H9 (cell line): ENCODE measurements around the gene B4GALNT1. TPM values are rescaled to one million over a fixed set of nuclear protein-coding genes. Genes with fewer than 3 reads are reported as not detected.

Source experiments
- DNase-seq: peaks from one replicate; pipeline ENCODE4 v3.0.0-alpha.2; 2017
- H2AFZ ChIP-seq: one replicate; pipeline ENCODE4 v1.6.1; 2013; ENCODE audit warnings: mild to moderate bottlenecking, low read length, control low read depth, moderate library complexity
- H2AK5ac ChIP-seq: 2 replicates; pipeline ENCODE4 v1.6.1; 2013; ENCODE audit warnings: low read length, control low read depth, mixed read lengths; ENCODE audit not compliant: insufficient read length
- H2BK120ac ChIP-seq: one replicate; pipeline ENCODE4 v1.6.1; 2013; ENCODE audit warnings: low read depth, mild to moderate bottlenecking, low read length, control low read depth, inconsistent platforms; ENCODE audit not compliant: poor library complexity, severe bottlenecking
- H2BK12ac ChIP-seq: 2 replicates; pipeline ENCODE4 v1.6.1; 2013; ENCODE audit warnings: low read length, control low read depth, mixed read lengths, low read depth; ENCODE audit not compliant: insufficient read length
- H2BK15ac ChIP-seq: 2 replicates; pipeline ENCODE4 v1.6.1; 2013; ENCODE audit warnings: low read depth, low read length, control low read depth
- H2BK20ac ChIP-seq: one replicate; pipeline ENCODE4 v1.6.1; 2013; ENCODE audit warnings: low read depth, mild to moderate bottlenecking, low read length, control low read depth, inconsistent platforms; ENCODE audit not compliant: poor library complexity, severe bottlenecking
- H2BK5ac ChIP-seq: 2 replicates; pipeline ENCODE4 v1.6.1; 2013; ENCODE audit warnings: low read length, control low read depth, mixed read lengths; ENCODE audit not compliant: insufficient read length
- H3K14ac ChIP-seq: 2 replicates; pipeline ENCODE4 v1.6.1; 2013; ENCODE audit warnings: low read length, control low read depth; ENCODE audit not compliant: insufficient read depth
- H3K18ac ChIP-seq: 2 replicates; pipeline ENCODE4 v1.6.1; 2013; ENCODE audit warnings: low read depth, mild to moderate bottlenecking, mixed read lengths, low read length, control low read depth; ENCODE audit not compliant: insufficient read length
- H3K23ac ChIP-seq: 2 replicates; pipeline ENCODE4 v1.6.1; 2013; ENCODE audit warnings: low read length, control low read depth, mixed read lengths, low read depth; ENCODE audit not compliant: insufficient read length
- H3K23me2 ChIP-seq: 2 replicates; pipeline ENCODE4 v1.6.1; 2013; ENCODE audit warnings: low read depth, mild to moderate bottlenecking, mixed read lengths, low read length, control low read depth; ENCODE audit not compliant: insufficient read length, poor library complexity, severe bottlenecking
- H3K27ac ChIP-seq: 2 replicates; pipeline ENCODE4 v1.5.1; 2013; ENCODE audit warnings: low read length, control low read depth, mixed read lengths, low read depth; ENCODE audit not compliant: insufficient read length
- H3K27me3 ChIP-seq: 2 replicates; pipeline ENCODE4 v1.6.1; 2013; ENCODE audit warnings: low read length, control low read depth, inconsistent platforms; ENCODE audit not compliant: insufficient read depth
- H3K4ac ChIP-seq: 2 replicates; pipeline ENCODE4 v1.6.1; 2013; ENCODE audit warnings: low read depth, mild to moderate bottlenecking, control low read depth, inconsistent platforms, low read length, moderate library complexity
- H3K4me1 ChIP-seq: 2 replicates; pipeline ENCODE4 v1.6.1; 2013; ENCODE audit warnings: low read length, control low read depth, inconsistent platforms; ENCODE audit not compliant: insufficient read depth
- H3K4me2 ChIP-seq: 2 replicates; pipeline ENCODE4 v1.6.1; 2013; ENCODE audit warnings: low read length, control low read depth, mixed read lengths; ENCODE audit not compliant: insufficient read length, insufficient read depth
- H3K56ac ChIP-seq: 2 replicates; pipeline ENCODE4 v1.6.1; 2013; ENCODE audit warnings: low read depth, mild to moderate bottlenecking, mixed read lengths, low read length, control low read depth; ENCODE audit not compliant: insufficient read length
- H3K79me1 ChIP-seq: 2 replicates; pipeline ENCODE4 v1.6.1; 2013; ENCODE audit warnings: low read depth, mild to moderate bottlenecking, moderate library complexity, low read length, control low read depth, inconsistent platforms; ENCODE audit not compliant: insufficient read depth, poor library complexity, severe bottlenecking
- H3K79me2 ChIP-seq: 2 replicates; pipeline ENCODE4 v1.6.1; 2013; ENCODE audit warnings: low read length, control low read depth, inconsistent platforms; ENCODE audit not compliant: insufficient read depth
- H3K9ac ChIP-seq: 2 replicates; pipeline ENCODE4 v1.6.1; 2013; ENCODE audit warnings: low read length, control low read depth, mixed read lengths; ENCODE audit not compliant: insufficient read length; ENCODE audit errors: extremely low read depth
- H3K9me3 ChIP-seq: one replicate; pipeline ENCODE4 v1.6.1; 2013; ENCODE audit warnings: low read depth, low read length, inconsistent platforms; ENCODE audit not compliant: control insufficient read depth
- H3T11ph ChIP-seq: one replicate; pipeline ENCODE4 v1.6.1; 2013; ENCODE audit warnings: mild to moderate bottlenecking, low read length, control low read depth, inconsistent platforms
- H4K20me1 ChIP-seq: one replicate; pipeline ENCODE4 v1.6.1; 2013; ENCODE audit not compliant: control insufficient read depth, insufficient read length, insufficient read depth
- H4K5ac ChIP-seq: 2 replicates; pipeline ENCODE4 v1.6.1; 2013; ENCODE audit warnings: low read depth, mild to moderate bottlenecking, mixed read lengths, low read length, control low read depth; ENCODE audit not compliant: insufficient read length
- H4K8ac ChIP-seq: replicated peaks from 2 replicates; pipeline ENCODE4 v1.6.1; 2013; ENCODE audit warnings: low read length, control low read depth, mixed read lengths, low read depth; ENCODE audit not compliant: insufficient read length
- H4K91ac ChIP-seq: 2 replicates; pipeline ENCODE4 v1.6.1; 2013; ENCODE audit warnings: low read depth, mild to moderate bottlenecking, moderate library complexity, mixed read lengths, low read length, control low read depth; ENCODE audit not compliant: insufficient read length
- H3K27ac Mint-ChIP-seq, 3 experiments: 2 replicates in 2 of 3; 3 replicates in 1 of 3; pipeline ENCODE4 v1.8.0; 2020 to 2021; ENCODE audit warnings: mixed read lengths in 3 of 3, mild to moderate bottlenecking in 1 of 3, moderate library complexity in 1 of 3
- H3K27me3 Mint-ChIP-seq: 2 replicates; pipeline ENCODE4 v1.8.0; 2021; ENCODE audit warnings: low read depth, mild to moderate bottlenecking, moderate library complexity, mixed read lengths
- H3K36me3 Mint-ChIP-seq, 3 experiments: 2 replicates in 2 of 3; 3 replicates in 1 of 3; pipeline ENCODE4 v1.8.0; 2020 to 2021; ENCODE audit warnings: low read depth in 3 of 3, mixed read lengths in 3 of 3; ENCODE audit not compliant: insufficient read depth in 1 of 3
- H3K4me1 Mint-ChIP-seq, 2 experiments: 2 replicates each; pipeline ENCODE4 v1.8.0; 2020; ENCODE audit warnings: mixed read lengths in 2 of 2
- H3K4me3 Mint-ChIP-seq, 2 experiments: 2 replicates in 1 of 2; 3 replicates in 1 of 2; pipeline ENCODE4 v1.8.0; 2020 to 2021; ENCODE audit warnings: mild to moderate bottlenecking in 2 of 2, mixed read lengths in 2 of 2, moderate library complexity in 1 of 2
- H3K9me3 Mint-ChIP-seq, 2 experiments: 2 replicates in 1 of 2; 3 replicates in 1 of 2; pipeline ENCODE4 v1.8.0; 2020; ENCODE audit warnings: mild to moderate bottlenecking in 2 of 2, mixed read lengths in 2 of 2, moderate library complexity in 1 of 2
- WGBS: extraction: QIAGEN DNeasy Blood & Tissue Kit; methylation state at CpG from one replicate; pipeline ENCODE4 v1.1.7; 2013; ENCODE audit warnings: missing lambda C conversion rate, low lambda C conversion rate, mixed read lengths; ENCODE audit not compliant: insufficient read length; ENCODE audit errors: extremely low coverage; 5-methylcytosine and 5-hydroxymethylcytosine counted together
- total RNA-seq: library from RNA; stranded (reverse); gene quantifications from 2 replicates; pipeline ENCODE4 v1.2.1, GENCODE V29; 2021
- TF ChIP-seq, protein P1 (sequence below): fragments of 200-600 bp; sonication (generic); conservative IDR thresholded peaks from 3 replicates; pipeline ENCODE4 v1.8.0; 2021; ENCODE audit warnings: antibody characterized with exemption, mild to moderate bottlenecking

B4GALNT1 gene
- total RNA-seq, 1 experiment from 2014 or later = 2.3 TPM

DNA sequence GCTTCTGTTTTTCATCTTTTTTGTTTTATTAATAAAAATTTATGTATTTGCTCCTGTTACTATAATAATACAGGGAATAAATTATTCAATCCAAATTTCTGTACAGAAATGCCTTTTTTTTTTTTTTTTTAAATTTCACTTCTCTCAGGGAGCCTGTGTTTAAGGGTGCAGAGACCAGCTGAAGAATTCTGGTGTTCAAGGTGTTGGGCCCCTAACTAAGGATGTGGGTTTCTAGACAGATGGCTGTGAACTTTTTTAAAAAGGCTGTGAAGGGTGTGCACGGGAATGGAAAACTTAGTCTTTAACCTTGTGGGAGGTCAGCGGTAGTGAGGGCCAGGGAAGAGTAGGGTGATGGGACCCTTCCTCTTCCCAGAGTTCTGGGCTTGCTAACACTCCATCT lies 29.7 kb downstream of the B4GALNT1 start:
- Histone ChIP-seq H4K8ac (no peak overlapping the region), H2BK15ac (no peak overlapping the region), H3K79me1 (no peaks in the 10 kb centered on the region), H2AK5ac (no peak overlapping the region), H3K14ac (no peak overlapping the region), H3K23me2 (peaks cover 14% of the 10 kb centered on the region), H2BK20ac (no peak overlapping the region), H3K4me2 (peak overlapping the region; percentile 89), H3T11ph (no peak overlapping the region), H2BK12ac (no peak overlapping the region), H4K20me1 (no peaks in the 10 kb centered on the region), H3K79me2 (no peaks in the 10 kb centered on the region), H3K9me3 (no peaks in the 10 kb centered on the region), H3K9ac (no peak overlapping the region), H3K4ac (no peak overlapping the region), H3K56ac (no peak overlapping the region), H2BK5ac (no peak overlapping the region), H2BK120ac (no peak overlapping the region), H3K4me1 (peaks cover 3% of the 10 kb centered on the region), H3K23ac (no peak overlapping the region), H4K91ac (no peak overlapping the region), H2AFZ (no peak overlapping the region), H4K5ac (no peak overlapping the region), H3K27me3 (no peaks in the 10 kb centered on the region), H3K27ac (no peak overlapping the region), H3K18ac (no peak overlapping the region)
- Mint-ChIP-seq H3K4me1 (peaks cover 19 to 22% of the 10 kb centered on the region in 2 experiments), H3K27me3 (no peaks in the 10 kb centered on the region), H3K36me3 (peaks cover 12 to 59% (median 40%) of the 10 kb centered on the region in 3 experiments), H3K4me3 (peak overlapping the region in 1 of 2 experiments; percentile 90; a peak in 1 of 5 replicates), H3K27ac (peak overlapping the region in 2 of 3 experiments; percentile 73 to 94; a peak in 3 of 7 replicates), H3K9me3 (no peaks in the 10 kb centered on the region; a peak in 1 of 5 replicates)
- TF ChIP-seq, protein P1, sequence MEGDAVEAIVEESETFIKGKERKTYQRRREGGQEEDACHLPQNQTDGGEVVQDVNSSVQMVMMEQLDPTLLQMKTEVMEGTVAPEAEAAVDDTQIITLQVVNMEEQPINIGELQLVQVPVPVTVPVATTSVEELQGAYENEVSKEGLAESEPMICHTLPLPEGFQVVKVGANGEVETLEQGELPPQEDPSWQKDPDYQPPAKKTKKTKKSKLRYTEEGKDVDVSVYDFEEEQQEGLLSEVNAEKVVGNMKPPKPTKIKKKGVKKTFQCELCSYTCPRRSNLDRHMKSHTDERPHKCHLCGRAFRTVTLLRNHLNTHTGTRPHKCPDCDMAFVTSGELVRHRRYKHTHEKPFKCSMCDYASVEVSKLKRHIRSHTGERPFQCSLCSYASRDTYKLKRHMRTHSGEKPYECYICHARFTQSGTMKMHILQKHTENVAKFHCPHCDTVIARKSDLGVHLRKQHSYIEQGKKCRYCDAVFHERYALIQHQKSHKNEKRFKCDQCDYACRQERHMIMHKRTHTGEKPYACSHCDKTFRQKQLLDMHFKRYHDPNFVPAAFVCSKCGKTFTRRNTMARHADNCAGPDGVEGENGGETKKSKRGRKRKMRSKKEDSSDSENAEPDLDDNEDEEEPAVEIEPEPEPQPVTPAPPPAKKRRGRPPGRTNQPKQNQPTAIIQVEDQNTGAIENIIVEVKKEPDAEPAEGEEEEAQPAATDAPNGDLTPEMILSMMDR = no peak
- DNase-seq = no peak
- WGBS = no CpG with 5 or more reads among the region's 2 CpGs
